H9 (cell line): ENCODE measurements around the gene CLIC3. TPM values are rescaled to one million over a fixed set of nuclear protein-coding genes. Genes with fewer than 3 reads are reported as not detected.

ENCODE experiments used
- DNase-seq: peaks from one replicate; pipeline ENCODE4 v3.0.0-alpha.2; 2017
- H2AFZ ChIP-seq: one replicate; pipeline ENCODE4 v1.6.1; 2013; ENCODE audit warnings: mild to moderate bottlenecking, low read length, control low read depth, moderate library complexity
- H2AK5ac ChIP-seq: 2 replicates; pipeline ENCODE4 v1.6.1; 2013; ENCODE audit warnings: low read length, control low read depth, mixed read lengths; ENCODE audit not compliant: insufficient read length
- H2BK120ac ChIP-seq: one replicate; pipeline ENCODE4 v1.6.1; 2013; ENCODE audit warnings: low read depth, mild to moderate bottlenecking, low read length, control low read depth, inconsistent platforms; ENCODE audit not compliant: poor library complexity, severe bottlenecking
- H2BK12ac ChIP-seq: 2 replicates; pipeline ENCODE4 v1.6.1; 2013; ENCODE audit warnings: low read length, control low read depth, mixed read lengths, low read depth; ENCODE audit not compliant: insufficient read length
- H2BK15ac ChIP-seq: 2 replicates; pipeline ENCODE4 v1.6.1; 2013; ENCODE audit warnings: low read depth, low read length, control low read depth
- H2BK20ac ChIP-seq: one replicate; pipeline ENCODE4 v1.6.1; 2013; ENCODE audit warnings: low read depth, mild to moderate bottlenecking, low read length, control low read depth, inconsistent platforms; ENCODE audit not compliant: poor library complexity, severe bottlenecking
- H2BK5ac ChIP-seq: 2 replicates; pipeline ENCODE4 v1.6.1; 2013; ENCODE audit warnings: low read length, control low read depth, mixed read lengths; ENCODE audit not compliant: insufficient read length
- H3K14ac ChIP-seq: 2 replicates; pipeline ENCODE4 v1.6.1; 2013; ENCODE audit warnings: low read length, control low read depth; ENCODE audit not compliant: insufficient read depth
- H3K18ac ChIP-seq: 2 replicates; pipeline ENCODE4 v1.6.1; 2013; ENCODE audit warnings: low read depth, mild to moderate bottlenecking, mixed read lengths, low read length, control low read depth; ENCODE audit not compliant: insufficient read length
- H3K23ac ChIP-seq: 2 replicates; pipeline ENCODE4 v1.6.1; 2013; ENCODE audit warnings: low read length, control low read depth, mixed read lengths, low read depth; ENCODE audit not compliant: insufficient read length
- H3K23me2 ChIP-seq: 2 replicates; pipeline ENCODE4 v1.6.1; 2013; ENCODE audit warnings: low read depth, mild to moderate bottlenecking, mixed read lengths, low read length, control low read depth; ENCODE audit not compliant: insufficient read length, poor library complexity, severe bottlenecking
- H3K27ac ChIP-seq: 2 replicates; pipeline ENCODE4 v1.5.1; 2013; ENCODE audit warnings: low read length, control low read depth, mixed read lengths, low read depth; ENCODE audit not compliant: insufficient read length
- H3K27me3 ChIP-seq: 2 replicates; pipeline ENCODE4 v1.6.1; 2013; ENCODE audit warnings: low read length, control low read depth, inconsistent platforms; ENCODE audit not compliant: insufficient read depth
- H3K4ac ChIP-seq: 2 replicates; pipeline ENCODE4 v1.6.1; 2013; ENCODE audit warnings: low read depth, mild to moderate bottlenecking, control low read depth, inconsistent platforms, low read length, moderate library complexity
- H3K4me1 ChIP-seq: 2 replicates; pipeline ENCODE4 v1.6.1; 2013; ENCODE audit warnings: low read length, control low read depth, inconsistent platforms; ENCODE audit not compliant: insufficient read depth
- H3K4me2 ChIP-seq: 2 replicates; pipeline ENCODE4 v1.6.1; 2013; ENCODE audit warnings: low read length, control low read depth, mixed read lengths; ENCODE audit not compliant: insufficient read length, insufficient read depth
- H3K56ac ChIP-seq: 2 replicates; pipeline ENCODE4 v1.6.1; 2013; ENCODE audit warnings: low read depth, mild to moderate bottlenecking, mixed read lengths, low read length, control low read depth; ENCODE audit not compliant: insufficient read length
- H3K79me1 ChIP-seq: 2 replicates; pipeline ENCODE4 v1.6.1; 2013; ENCODE audit warnings: low read depth, mild to moderate bottlenecking, moderate library complexity, low read length, control low read depth, inconsistent platforms; ENCODE audit not compliant: insufficient read depth, poor library complexity, severe bottlenecking
- H3K79me2 ChIP-seq: 2 replicates; pipeline ENCODE4 v1.6.1; 2013; ENCODE audit warnings: low read length, control low read depth, inconsistent platforms; ENCODE audit not compliant: insufficient read depth
- H3K9ac ChIP-seq: 2 replicates; pipeline ENCODE4 v1.6.1; 2013; ENCODE audit warnings: low read length, control low read depth, mixed read lengths; ENCODE audit not compliant: insufficient read length; ENCODE audit errors: extremely low read depth
- H3K9me3 ChIP-seq: one replicate; pipeline ENCODE4 v1.6.1; 2013; ENCODE audit warnings: low read depth, low read length, inconsistent platforms; ENCODE audit not compliant: control insufficient read depth
- H3T11ph ChIP-seq: one replicate; pipeline ENCODE4 v1.6.1; 2013; ENCODE audit warnings: mild to moderate bottlenecking, low read length, control low read depth, inconsistent platforms
- H4K20me1 ChIP-seq: one replicate; pipeline ENCODE4 v1.6.1; 2013; ENCODE audit not compliant: control insufficient read depth, insufficient read length, insufficient read depth
- H4K5ac ChIP-seq: 2 replicates; pipeline ENCODE4 v1.6.1; 2013; ENCODE audit warnings: low read depth, mild to moderate bottlenecking, mixed read lengths, low read length, control low read depth; ENCODE audit not compliant: insufficient read length
- H4K8ac ChIP-seq: replicated peaks from 2 replicates; pipeline ENCODE4 v1.6.1; 2013; ENCODE audit warnings: low read length, control low read depth, mixed read lengths, low read depth; ENCODE audit not compliant: insufficient read length
- H4K91ac ChIP-seq: 2 replicates; pipeline ENCODE4 v1.6.1; 2013; ENCODE audit warnings: low read depth, mild to moderate bottlenecking, moderate library complexity, mixed read lengths, low read length, control low read depth; ENCODE audit not compliant: insufficient read length
- H3K27ac Mint-ChIP-seq, 3 experiments: 2 replicates in 2 of 3; 3 replicates in 1 of 3; pipeline ENCODE4 v1.8.0; 2020 to 2021; ENCODE audit warnings: mixed read lengths in 3 of 3, mild to moderate bottlenecking in 1 of 3, moderate library complexity in 1 of 3
- H3K27me3 Mint-ChIP-seq: 2 replicates; pipeline ENCODE4 v1.8.0; 2021; ENCODE audit warnings: low read depth, mild to moderate bottlenecking, moderate library complexity, mixed read lengths
- H3K36me3 Mint-ChIP-seq, 3 experiments: 2 replicates in 2 of 3; 3 replicates in 1 of 3; pipeline ENCODE4 v1.8.0; 2020 to 2021; ENCODE audit warnings: low read depth in 3 of 3, mixed read lengths in 3 of 3; ENCODE audit not compliant: insufficient read depth in 1 of 3
- H3K4me1 Mint-ChIP-seq, 2 experiments: 2 replicates each; pipeline ENCODE4 v1.8.0; 2020; ENCODE audit warnings: mixed read lengths in 2 of 2
- H3K4me3 Mint-ChIP-seq, 2 experiments: 2 replicates in 1 of 2; 3 replicates in 1 of 2; pipeline ENCODE4 v1.8.0; 2020 to 2021; ENCODE audit warnings: mild to moderate bottlenecking in 2 of 2, mixed read lengths in 2 of 2, moderate library complexity in 1 of 2
- H3K9me3 Mint-ChIP-seq, 2 experiments: 2 replicates in 1 of 2; 3 replicates in 1 of 2; pipeline ENCODE4 v1.8.0; 2020; ENCODE audit warnings: mild to moderate bottlenecking in 2 of 2, mixed read lengths in 2 of 2, moderate library complexity in 1 of 2
- CTCF ChIP-seq: fragments of 200-600 bp; sonication (generic); conservative IDR thresholded peaks from 3 replicates; pipeline ENCODE4 v1.8.0; 2021; ENCODE audit warnings: antibody characterized with exemption, mild to moderate bottlenecking
- WGBS: extraction: QIAGEN DNeasy Blood & Tissue Kit; methylation state at CpG from one replicate; pipeline ENCODE4 v1.1.7; 2013; ENCODE audit warnings: missing lambda C conversion rate, low lambda C conversion rate, mixed read lengths; ENCODE audit not compliant: insufficient read length; ENCODE audit errors: extremely low coverage; 5-methylcytosine and 5-hydroxymethylcytosine counted together
- total RNA-seq: library from RNA; stranded (reverse); gene quantifications from 2 replicates; pipeline ENCODE4 v1.2.1, GENCODE V29; 2021

The CLIC3 gene
- total RNA-seq, 1 experiment from 2014 or later = 0.31 TPM

- no peak overlapping the region for H2BK15ac ChIP-seq
- TF ChIP-seq CTCF = no peak
- H4K5ac ChIP-seq = no peak overlapping the region
- H3K4me2 ChIP-seq = no peak overlapping the region
- H3K9ac ChIP-seq = no peak overlapping the region
- H2AFZ ChIP-seq = no peak overlapping the region
- no peak overlapping the region for H3K14ac ChIP-seq
- H3K79me2 ChIP-seq = no peaks in the 10 kb centered on the region
- no peak overlapping the region for H3K56ac ChIP-seq
- H2BK120ac ChIP-seq = no peak overlapping the region
- no peak overlapping the region for H3K27ac Mint-ChIP-seq
- H3K9me3 Mint-ChIP-seq = no peaks in the 10 kb centered on the region
- no peak overlapping the region for H2BK20ac ChIP-seq
- no peaks in the 10 kb centered on the region for H3K23me2 ChIP-seq
- H3T11ph ChIP-seq = no peak overlapping the region
- no peak overlapping the region for H3K23ac ChIP-seq
- no peak overlapping the region for H2BK12ac ChIP-seq
- H3K4me1 Mint-ChIP-seq = no peaks in the 10 kb centered on the region; a peak in 1 of 4 replicates
- no peaks in the 10 kb centered on the region for H3K79me1 ChIP-seq
- H3K27ac ChIP-seq = no peak overlapping the region
- H4K8ac ChIP-seq = no peak overlapping the region
- no peaks in the 10 kb centered on the region for H3K27me3 ChIP-seq
- H3K9me3 ChIP-seq = no peaks in the 10 kb centered on the region
- no peaks in the 10 kb centered on the region for H3K27me3 Mint-ChIP-seq
- DNase-seq = no peak
- no peak overlapping the region for H3K4ac ChIP-seq
- H2AK5ac ChIP-seq = no peak overlapping the region
- H4K91ac ChIP-seq = no peak overlapping the region
- peaks cover 4 to 13% (median 6%) of the 10 kb centered on the region in 3 experiments; a peak in 4 of 7 replicates for H3K36me3 Mint-ChIP-seq
- H4K20me1 ChIP-seq = peaks cover under 1% of the 10 kb centered on the region
- H2BK5ac ChIP-seq = no peak overlapping the region
- H3K4me1 ChIP-seq = no peaks in the 10 kb centered on the region
- no CpG with 5 or more reads among the region's 28 CpGs for WGBS
- H3K4me3 Mint-ChIP-seq = no peak overlapping the region; a peak in 1 of 5 replicates
- H3K18ac ChIP-seq = no peak overlapping the region
These were observed 20.7 kb upstream of the CLIC3 start for GRCh38 chr9:137017071-137017470.
